ENCODE data around the gene BMP4. TPM values are rescaled to one million over a fixed set of nuclear protein-coding genes. Genes with fewer than 3 reads are reported as not detected.

The BMP4 gene
- total and polyA plus RNA-seq, 2 of the 13 experiments (the other 11 are each of a cell fraction or from before 2014, with no cell fraction given): 56.4 to 169 TPM

DNA sequence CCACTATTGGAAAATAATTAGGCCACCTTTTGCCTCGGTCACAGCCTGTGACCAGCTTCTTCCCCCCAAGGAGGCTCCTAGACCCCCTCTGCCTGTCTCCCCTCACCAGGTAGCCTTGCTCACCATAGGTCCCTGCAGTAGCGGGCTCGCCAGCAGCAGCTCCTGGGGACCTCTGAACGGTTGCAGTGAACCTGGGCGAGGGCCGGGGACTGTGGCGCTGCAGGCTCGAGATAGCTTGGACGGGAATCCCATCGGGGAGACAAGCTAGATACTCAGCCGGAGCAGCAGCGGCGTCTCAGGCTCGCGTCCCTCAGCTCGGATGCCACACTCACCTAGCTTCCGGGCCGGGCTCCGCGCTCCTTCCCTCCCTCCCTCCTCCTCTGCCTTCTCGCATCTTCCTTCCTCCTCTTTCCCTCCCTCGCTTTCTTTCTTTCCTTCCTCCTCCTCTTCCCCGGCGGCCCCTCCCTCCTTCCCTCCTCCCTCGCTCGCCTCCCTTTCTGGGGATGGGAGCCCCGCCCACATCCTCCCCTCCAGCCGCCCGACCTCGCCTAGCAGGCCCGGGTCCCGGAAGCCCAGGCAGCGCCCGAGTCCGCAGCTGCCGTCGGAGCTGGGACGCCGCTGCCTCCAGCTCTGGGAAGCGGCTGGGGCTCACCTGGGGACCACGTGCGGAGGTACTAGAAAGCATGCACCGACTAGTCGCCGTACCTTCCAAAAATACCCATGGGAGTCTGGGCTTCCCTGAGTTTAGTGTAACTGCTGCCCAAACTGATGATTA is at the start of gene BMP4 (continued):
- TF ChIP-seq CTCF (CRISPR knock-in tag; IDR thresholded peaks at IDR 0.05) (peak; percentile 49), ZNF484 (CRISPR knock-in tag; IDR thresholded peaks at IDR 0.05; ENCODE audit: borderline replicate concordance, low read depth) (no peak), ZNF468 (CRISPR knock-in tag; IDR thresholded peaks at IDR 0.05) (no peak), ZNF180 (CRISPR knock-in tag; IDR thresholded peaks at IDR 0.05; ENCODE audit: borderline replicate concordance, low read depth) (no peak), MED13 (CRISPR knock-in tag; IDR thresholded peaks at IDR 0.05) (peak; percentile 57; the same call in 1 of the 2 replicates), PCBP2 (optimal IDR thresholded peaks at IDR 0.05; ENCODE audit: low read depth, low read length, poor library complexity, severe bottlenecking) (no peak), ZNF10 (CRISPR knock-in tag; IDR thresholded peaks at IDR 0.05; ENCODE audit: borderline replicate concordance, low read depth) (no peak), ZNF235 (CRISPR knock-in tag; IDR thresholded peaks at IDR 0.05; ENCODE audit: borderline replicate concordance) (0 out of 2 replicates have a peak, but pooled peaks have one; percentile 85), SOX6 (IDR thresholded peaks at IDR 0.05) (no peak), SOX6 (CRISPR knock-in tag; IDR thresholded peaks at IDR 0.05) (peak; percentile 77), ZNF737 (CRISPR knock-in tag; IDR thresholded peaks at IDR 0.05; ENCODE audit: borderline replicate concordance) (no peak), PHF21A (CRISPR knock-in tag; IDR thresholded peaks at IDR 0.05) (peak; percentile 86), HHEX (CRISPR knock-in tag; IDR thresholded peaks at IDR 0.05) (no peak), SMAD1 (CRISPR knock-in tag; IDR thresholded peaks at IDR 0.05; ENCODE audit: borderline replicate concordance, low read depth) (0 out of 2 replicates have a peak, but pooled peaks have one; percentile 44), ZNF558 (CRISPR knock-in tag; IDR thresholded peaks at IDR 0.05; ENCODE audit: borderline replicate concordance) (peak; percentile 97; the same call in 1 of the 2 replicates), POGK (CRISPR knock-in tag; conservative IDR thresholded peaks at IDR 0.05) (peak; percentile 86), TARDBP (CRISPR knock-in tag; IDR thresholded peaks at IDR 0.05) (peak; percentile 88), ARNT2 (CRISPR knock-in tag; IDR thresholded peaks at IDR 0.05; ENCODE audit: low read depth) (peak; percentile 96), ZNF598 (CRISPR knock-in tag; IDR thresholded peaks at IDR 0.05; ENCODE audit: borderline replicate concordance) (no peak)
- TF ChIP-seq, protein P1, sequence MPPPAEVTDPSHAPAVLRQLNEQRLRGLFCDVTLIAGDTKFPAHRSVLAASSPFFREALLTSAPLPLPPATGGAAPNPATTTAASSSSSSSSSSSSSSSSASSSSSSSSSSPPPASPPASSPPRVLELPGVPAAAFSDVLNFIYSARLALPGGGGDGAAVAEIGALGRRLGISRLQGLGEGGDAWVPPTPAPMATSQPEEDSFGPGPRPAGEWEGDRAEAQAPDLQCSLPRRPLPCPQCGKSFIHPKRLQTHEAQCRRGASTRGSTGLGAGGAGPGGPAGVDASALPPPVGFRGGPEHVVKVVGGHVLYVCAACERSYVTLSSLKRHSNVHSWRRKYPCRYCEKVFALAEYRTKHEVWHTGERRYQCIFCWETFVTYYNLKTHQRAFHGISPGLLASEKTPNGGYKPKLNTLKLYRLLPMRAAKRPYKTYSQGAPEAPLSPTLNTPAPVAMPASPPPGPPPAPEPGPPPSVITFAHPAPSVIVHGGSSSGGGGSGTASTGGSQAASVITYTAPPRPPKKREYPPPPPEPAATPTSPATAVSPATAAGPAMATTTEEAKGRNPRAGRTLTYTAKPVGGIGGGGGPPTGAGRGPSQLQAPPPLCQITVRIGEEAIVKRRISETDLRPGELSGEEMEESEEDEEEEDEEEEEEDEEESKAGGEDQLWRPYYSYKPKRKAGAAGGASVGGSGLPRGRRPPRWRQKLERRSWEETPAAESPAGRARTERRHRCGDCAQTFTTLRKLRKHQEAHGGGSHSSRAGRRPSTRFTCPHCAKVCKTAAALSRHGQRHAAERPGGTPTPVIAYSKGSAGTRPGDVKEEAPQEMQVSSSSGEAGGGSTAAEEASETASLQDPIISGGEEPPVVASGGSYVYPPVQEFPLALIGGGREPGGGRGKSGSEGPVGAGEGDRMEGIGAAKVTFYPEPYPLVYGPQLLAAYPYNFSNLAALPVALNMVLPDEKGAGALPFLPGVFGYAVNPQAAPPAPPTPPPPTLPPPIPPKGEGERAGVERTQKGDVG (CRISPR knock-in tag; IDR thresholded peaks at IDR 0.05; ENCODE audit: borderline replicate concordance): peak; percentile 73; the same call in 1 of the 2 replicates
- TF ChIP-seq, protein P2, sequence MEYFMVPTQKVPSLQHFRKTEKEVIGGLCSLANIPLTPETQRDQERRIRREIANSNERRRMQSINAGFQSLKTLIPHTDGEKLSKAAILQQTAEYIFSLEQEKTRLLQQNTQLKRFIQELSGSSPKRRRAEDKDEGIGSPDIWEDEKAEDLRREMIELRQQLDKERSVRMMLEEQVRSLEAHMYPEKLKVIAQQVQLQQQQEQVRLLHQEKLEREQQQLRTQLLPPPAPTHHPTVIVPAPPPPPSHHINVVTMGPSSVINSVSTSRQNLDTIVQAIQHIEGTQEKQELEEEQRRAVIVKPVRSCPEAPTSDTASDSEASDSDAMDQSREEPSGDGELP (IDR thresholded peaks at IDR 0.05; ENCODE audit: borderline replicate concordance, low read depth): peak; percentile 56; the same call in 1 of the 2 replicates

All from HepG2 (cell line).